Right atrium auricular region (tissue), 2 donors: ENCODE results near the gene LRSAM1. TPM values are rescaled to one million over a fixed set of nuclear protein-coding genes. Genes with fewer than 3 reads are reported as not detected.
A peak's percentile ranks its signal among the peaks of the same experiment; 100 is the strongest.
"Not testable (repeated sequence)": the region's sequence is repeated elsewhere in the genome, so short reads cannot be mapped to it uniquely, and the experiment has no call there.

Source experiments
- DNase-seq: peaks from one replicate; pipeline ENCODE4 v3.0.0-alpha.2; 2019; ENCODE audit warnings: low spot score
- H3K27ac ChIP-seq, 2 donors: fragments of 200-600 bp; sonication (generic); 1 replicate in 1 of 2; 2 replicates in 1 of 2; pipeline ENCODE4 v1.5.1; 2016 to 2019
- H3K27me3 ChIP-seq, 2 donors: fragments of 200-600 bp; sonication (generic); one replicate each; pipeline versions ENCODE4 v1.5.1 to v1.6.0; 2017 to 2019
- H3K36me3 ChIP-seq: fragments of 200-600 bp; sonication (generic); one replicate; pipeline ENCODE4 v1.5.1; 2016
- H3K4me1 ChIP-seq, 2 donors: fragments of 200-600 bp; sonication (generic); one replicate each; pipeline versions ENCODE4 v1.5.1 to v1.6.0; 2017 to 2019
- H3K4me3 ChIP-seq, 2 donors: fragments of 200-600 bp; sonication (generic); 1 replicate in 1 of 2; 2 replicates in 1 of 2; pipeline ENCODE4 v1.5.1; 2017 to 2019; ENCODE audit warnings: mild to moderate bottlenecking in 1 of 2, moderate library complexity in 1 of 2
- H3K9me3 ChIP-seq, 2 donors: fragments of 200-600 bp; sonication (generic); one replicate each; pipeline ENCODE4 v1.5.1; 2019
- CTCF ChIP-seq, 2 donors: fragments of 200-600 bp; sonication (generic); IDR thresholded peaks; one replicate each; pipeline ENCODE4 v1.5.1; 2019; ENCODE audit warnings: antibody characterized with exemption in 2 of 2
- total RNA-seq, 2 donors: library from RNA; depleted of rRNA; stranded (reverse); fragments of >200 nt; gene quantifications; one replicate each; pipeline ENCODE4 v1.1.0, GENCODE V29; 2016

Gene LRSAM1
- total RNA-seq, 2 donors from 2014 or later = 12.0 to 23.1 TPM

DNA sequence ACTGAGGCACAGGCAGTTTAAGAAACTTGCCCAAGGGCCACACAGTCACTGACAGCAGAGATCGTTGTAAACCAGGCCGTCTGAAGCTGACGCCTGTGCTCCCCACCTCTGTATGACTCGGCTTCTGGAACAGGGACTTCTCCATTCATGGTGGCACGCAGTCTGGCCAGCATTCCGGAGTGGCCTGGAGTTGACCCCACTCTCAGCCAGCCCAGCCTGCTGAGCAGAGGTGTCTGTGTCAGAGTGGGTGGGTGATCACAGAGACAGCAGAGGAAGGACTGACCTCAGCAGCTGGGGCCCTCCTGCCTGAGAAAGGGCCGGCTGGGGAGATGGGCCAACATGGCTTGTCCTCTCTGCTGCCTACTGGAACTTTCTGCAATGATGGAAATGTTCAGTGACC, 12.6 kb downstream of the LRSAM1 start:
- Histone ChIP-seq H3K27me3 (no peaks in the 10 kb centered on the region), H3K9me3 (no peaks in the 10 kb centered on the region), H3K4me3 (no peak overlapping the region), H3K36me3 (peaks cover 67% of the 10 kb centered on the region), H3K4me1 (peaks cover 0 to 12% of the 10 kb centered on the region in 2 donors), H3K27ac (peak overlapping the region; percentile 75 to 77)
- TF ChIP-seq CTCF (IDR thresholded peaks at IDR 0.05) = no peak
- peak; percentile 62 for DNase-seq

GRCh38 chr9:127466407-127466917, 15.2 kb downstream of the LRSAM1 start:
- H3K27me3 ChIP-seq, DNase-seq, H3K9me3 ChIP-seq, H3K4me3 ChIP-seq, H3K27ac ChIP-seq: not testable (repeated sequence)
- peaks cover 0 to 12% of the 10 kb centered on the region in 2 donors for H3K4me1 ChIP-seq
- H3K36me3 ChIP-seq = peaks cover 52% of the 10 kb centered on the region

GRCh38 chr9:127467621-127468020, 16.3 kb downstream of the LRSAM1 start:
- Histone ChIP-seq H3K4me3 (no peak overlapping the region), H3K36me3 (peaks cover 40% of the 10 kb centered on the region), H3K9me3 (no peaks in the 10 kb centered on the region), H3K27ac (no peak overlapping the region), H3K27me3 (no peaks in the 10 kb centered on the region), H3K4me1 (peaks cover 0 to 12% of the 10 kb centered on the region in 2 donors)
- TF ChIP-seq CTCF (IDR thresholded peaks at IDR 0.05) = no peak
- no peak for DNase-seq

DNA sequence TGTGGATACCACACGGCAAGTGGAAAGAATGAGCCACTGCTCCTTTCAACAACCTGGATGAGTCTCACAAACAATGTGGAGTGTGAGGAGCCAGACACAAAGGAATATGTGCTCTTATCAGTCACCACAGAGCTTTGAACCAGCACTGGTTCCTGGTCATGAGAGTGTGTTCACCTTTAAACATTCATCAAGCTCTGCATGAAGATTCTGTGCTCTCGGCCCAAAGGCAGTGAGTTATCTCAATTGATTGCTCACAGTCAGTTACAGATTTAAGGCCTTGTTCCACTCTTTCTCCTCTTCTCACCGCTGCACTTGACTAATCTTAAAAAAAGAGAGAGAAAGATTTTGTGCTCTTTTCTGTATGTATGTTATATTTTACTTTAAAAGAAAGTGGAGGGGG, 19.4 kb downstream of the LRSAM1 start:
- Histone ChIP-seq H3K27me3 (no peaks in the 10 kb centered on the region), H3K4me3 (no peak overlapping the region), H3K4me1 (no peaks in the 10 kb centered on the region), H3K27ac (no peak overlapping the region), H3K36me3 (peaks cover 37% of the 10 kb centered on the region), H3K9me3 (no peaks in the 10 kb centered on the region)
- DNase-seq = no peak
- TF ChIP-seq CTCF (IDR thresholded peaks at IDR 0.05) = no peak

GRCh38 chr9:127473501-127473900, 22.2 kb downstream of the LRSAM1 start:
- H3K27ac ChIP-seq = no peak overlapping the region

GRCh38 chr9:127473932-127474331, 22.6 kb downstream of the LRSAM1 start:
- H3K4me1 ChIP-seq = no peaks in the 10 kb centered on the region
- no peak for TF ChIP-seq CTCF (IDR thresholded peaks at IDR 0.05)
- peaks cover 38% of the 10 kb centered on the region for H3K36me3 ChIP-seq
- DNase-seq = no peak
- no peaks in the 10 kb centered on the region for H3K9me3 ChIP-seq
- no peak overlapping the region for H3K4me3 ChIP-seq
- no peak overlapping the region for H3K27ac ChIP-seq
- H3K27me3 ChIP-seq = no peaks in the 10 kb centered on the region

More at GRCh38 chr9:127473501-127473900, 22.2 kb downstream of the LRSAM1 start:
- no peaks in the 10 kb centered on the region for H3K4me1 ChIP-seq
- no peak overlapping the region for H3K4me3 ChIP-seq
- H3K27me3 ChIP-seq = no peaks in the 10 kb centered on the region
- TF ChIP-seq CTCF (IDR thresholded peaks at IDR 0.05) = no peak
- no peak for DNase-seq
- no peaks in the 10 kb centered on the region for H3K9me3 ChIP-seq
- H3K36me3 ChIP-seq = peaks cover 38% of the 10 kb centered on the region
